NT2/D1 (cell line): Measurements from ENCODE around the gene NOL12.
A peak's percentile ranks its signal among the peaks of the same experiment; 100 is the strongest.
"Not testable (repeated sequence)": the region's sequence is repeated elsewhere in the genome, so short reads cannot be mapped to it uniquely, and the experiment has no call there.

Source experiments
- DNase-seq: peaks from one replicate; pipeline ENCODE4 v3.0.0-alpha.2; 2011; ENCODE audit warnings: low read depth, low spot score
- H3K27me3 ChIP-seq: 2 replicates; pipeline ENCODE4 v1.6.0; 2011; ENCODE audit warnings: mild to moderate bottlenecking; ENCODE audit not compliant: insufficient read length, insufficient read depth
- H3K36me3 ChIP-seq: 2 replicates; pipeline ENCODE4 v1.6.1; 2011; ENCODE audit warnings: mild to moderate bottlenecking, low read length, mixed read lengths; ENCODE audit not compliant: insufficient read depth, insufficient read length
- H3K4me1 ChIP-seq: 2 replicates; pipeline ENCODE4 v1.5.1; 2011; ENCODE audit not compliant: insufficient read depth, insufficient read length
- H3K4me3 ChIP-seq: 2 replicates; pipeline ENCODE4 v1.5.1; 2011; ENCODE audit warnings: low read depth; ENCODE audit not compliant: insufficient read length
- H3K9ac ChIP-seq: 2 replicates; pipeline ENCODE4 v1.6.0; 2011; ENCODE audit warnings: low read depth; ENCODE audit not compliant: insufficient read length
- H3K9me3 ChIP-seq: 2 replicates; pipeline ENCODE4 v1.5.1; 2011; ENCODE audit warnings: mild to moderate bottlenecking, low read length; ENCODE audit not compliant: insufficient read depth
- SUZ12 ChIP-seq: IDR thresholded peaks from 2 replicates; pipeline ENCODE4 v1.6.1; 2011; ENCODE audit not compliant: insufficient read length, insufficient read depth; ENCODE audit errors: extremely low read depth
- YY1 ChIP-seq: IDR thresholded peaks from 2 replicates; pipeline ENCODE4 v1.6.1; 2011; ENCODE audit not compliant: insufficient read length, insufficient read depth
- ZNF274 ChIP-seq: IDR thresholded peaks from 2 replicates; pipeline ENCODE4 v1.6.1; 2011; ENCODE audit warnings: mild to moderate bottlenecking, low read depth, low read length

Gene NOL12

DNA sequence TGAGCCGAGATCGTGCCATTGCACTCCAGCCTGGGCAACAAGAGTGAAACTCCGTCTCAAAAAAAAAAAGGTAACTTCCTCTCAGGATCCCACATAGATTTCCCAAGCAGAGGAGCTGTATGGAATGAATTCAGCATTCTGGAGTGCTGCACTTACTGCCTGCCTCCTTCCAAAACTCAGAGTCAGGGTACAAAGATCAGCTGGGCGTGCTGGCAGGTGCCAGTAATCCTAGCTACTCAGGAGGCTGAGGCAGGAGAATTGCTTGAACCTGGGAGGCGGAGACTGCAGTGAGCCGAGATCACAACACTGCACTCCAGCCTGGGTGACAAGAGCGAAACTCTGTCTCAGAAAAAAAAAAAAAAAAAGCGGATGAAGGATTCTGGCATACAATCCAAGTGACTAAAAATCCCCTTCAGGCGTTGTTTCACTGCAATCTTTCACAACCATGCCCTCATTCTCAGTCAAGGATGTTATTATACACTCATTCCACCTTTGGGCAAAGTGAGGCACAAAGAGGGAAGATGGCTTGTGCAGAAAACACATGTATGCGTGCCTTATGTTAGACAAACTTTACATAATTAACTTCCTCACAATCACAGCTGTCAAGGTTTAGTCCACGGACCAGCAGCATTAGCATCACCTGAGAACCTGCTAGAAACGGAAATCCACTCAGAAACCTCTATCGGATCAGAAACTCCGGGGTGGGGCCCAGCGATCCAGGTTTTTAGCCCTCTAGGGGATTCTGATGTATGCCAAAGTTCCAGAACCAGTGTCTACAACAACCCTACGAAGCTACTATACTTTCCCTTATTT lies 1.1 kb upstream of the NOL12 start:
- TF ChIP-seq ZNF274 (no peak), YY1 (no peak), SUZ12 (no peak)
- no peak for DNase-seq
- no peaks in the 10 kb centered on the region for H3K9me3 ChIP-seq
- no peaks in the 10 kb centered on the region for H3K4me1 ChIP-seq
- no peak overlapping the region for H3K9ac ChIP-seq
- no peaks in the 10 kb centered on the region for H3K27me3 ChIP-seq
- H3K36me3 ChIP-seq, result peaks cover 23% of the 10 kb centered on the region
- no peak overlapping the region for H3K4me3 ChIP-seq

DNA sequence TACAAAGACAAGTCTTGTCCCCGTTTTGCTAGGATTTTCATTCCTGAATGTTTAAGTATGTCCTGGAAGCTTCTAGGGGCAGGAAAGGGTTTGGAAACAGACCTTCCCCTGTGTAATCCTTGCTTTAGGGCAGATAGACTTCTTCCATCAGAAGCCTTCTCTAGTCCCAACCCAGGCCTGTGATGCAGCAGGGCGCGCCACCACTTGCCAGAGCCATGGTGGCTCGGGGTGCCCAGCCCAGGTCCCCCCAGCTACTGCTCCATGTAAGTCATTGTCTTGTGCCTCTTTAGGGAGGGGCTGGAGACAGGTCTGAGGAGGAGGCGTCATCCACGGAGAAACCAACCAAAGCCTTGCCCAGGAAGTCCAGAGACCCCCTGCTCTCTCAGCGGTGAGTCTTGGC lies 4.3 kb downstream of the NOL12 start:
- H3K4me1 ChIP-seq, result no peaks in the 10 kb centered on the region
- peaks cover 53% of the 10 kb centered on the region for H3K36me3 ChIP-seq
- TF ChIP-seq SUZ12, result no peak
- no peak for TF ChIP-seq YY1
- no peak for TF ChIP-seq ZNF274
- no peak overlapping the region for H3K4me3 ChIP-seq
- no peak for DNase-seq
- no peaks in the 10 kb centered on the region for H3K27me3 ChIP-seq
- H3K9ac ChIP-seq, result no peak overlapping the region
- no peaks in the 10 kb centered on the region for H3K9me3 ChIP-seq

DNA sequence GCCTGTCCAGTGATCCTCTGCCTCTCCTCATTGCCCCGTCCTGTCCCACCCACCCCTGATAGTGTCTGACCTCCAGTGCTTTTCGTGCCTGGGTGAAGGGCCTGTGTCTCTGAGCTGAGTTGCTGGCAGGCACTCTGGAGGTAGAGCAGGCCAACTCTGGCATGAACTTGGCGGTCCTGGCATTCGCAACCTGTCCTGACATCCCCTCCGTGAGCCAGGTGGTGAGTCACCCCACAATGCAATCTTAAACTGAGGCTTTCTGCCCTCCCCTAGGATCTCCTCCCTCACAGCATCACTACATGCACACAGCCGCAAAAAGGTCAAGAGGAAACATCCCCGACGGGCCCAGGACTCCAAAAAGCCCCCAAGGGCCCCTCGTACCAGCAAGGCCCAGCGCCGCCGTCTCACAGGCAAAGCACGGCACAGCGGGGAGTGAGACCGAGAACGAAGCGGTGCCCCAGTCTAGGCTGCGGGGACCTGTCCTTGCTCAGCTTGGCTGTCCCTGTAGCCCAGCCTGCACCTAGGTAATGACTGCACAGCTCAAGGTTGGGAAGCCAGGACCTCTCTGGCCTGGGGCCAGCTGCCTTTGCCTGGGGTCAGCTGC lies 4.9 kb downstream of the NOL12 start:
- Histone ChIP-seq H3K9ac (no peak overlapping the region), H3K4me1 (peaks cover 2% of the 10 kb centered on the region), H3K4me3 (no peak overlapping the region), H3K36me3 (peaks cover 53% of the 10 kb centered on the region), H3K9me3 (no peaks in the 10 kb centered on the region), H3K27me3 (no peaks in the 10 kb centered on the region)
- TF ChIP-seq ZNF274 (no peak), YY1 (no peak), SUZ12 (no peak)
- no peak for DNase-seq

DNA sequence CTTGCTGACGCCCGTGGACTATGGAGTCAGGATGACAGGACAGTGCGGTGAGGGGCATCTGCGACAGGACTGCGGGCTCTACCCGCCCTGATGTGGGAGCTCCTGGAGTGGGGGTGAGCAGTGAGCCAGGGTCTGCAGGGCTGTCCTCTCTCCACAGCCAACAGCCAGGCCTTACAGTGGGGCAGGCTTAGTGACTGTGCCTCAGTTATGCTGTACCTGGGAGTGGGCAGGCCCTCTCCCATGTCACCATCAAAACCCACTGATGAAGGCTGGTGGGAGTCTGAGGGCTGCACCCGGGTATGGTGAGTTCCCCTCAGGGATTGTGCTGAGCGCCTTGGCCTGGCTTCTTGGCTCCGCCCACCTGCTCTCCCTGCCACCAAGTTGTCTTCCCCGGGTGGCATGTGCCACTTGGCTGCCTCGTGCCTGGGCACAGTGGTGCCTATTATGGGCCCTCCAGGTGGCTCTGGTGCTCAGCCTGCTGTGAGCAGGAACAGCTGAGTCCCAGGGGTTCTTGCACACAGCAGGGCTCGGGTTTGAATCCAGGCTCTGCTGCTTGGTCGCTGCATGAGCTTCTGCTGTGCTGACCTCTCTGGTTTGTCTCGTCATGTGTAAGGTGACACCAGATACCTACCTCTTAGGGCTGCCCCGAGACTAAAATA lies 6.6 kb downstream of the NOL12 start:
- H3K4me3 ChIP-seq, result no peak overlapping the region
- no peaks in the 10 kb centered on the region for H3K27me3 ChIP-seq
- H3K9ac ChIP-seq, result no peak overlapping the region
- no peaks in the 10 kb centered on the region for H3K9me3 ChIP-seq
- peaks cover 50% of the 10 kb centered on the region for H3K36me3 ChIP-seq
- TF ChIP-seq YY1 (no peak), ZNF274 (no peak), SUZ12 (no peak)
- DNase-seq, result no peak
- peaks cover 2% of the 10 kb centered on the region for H3K4me1 ChIP-seq

DNA sequence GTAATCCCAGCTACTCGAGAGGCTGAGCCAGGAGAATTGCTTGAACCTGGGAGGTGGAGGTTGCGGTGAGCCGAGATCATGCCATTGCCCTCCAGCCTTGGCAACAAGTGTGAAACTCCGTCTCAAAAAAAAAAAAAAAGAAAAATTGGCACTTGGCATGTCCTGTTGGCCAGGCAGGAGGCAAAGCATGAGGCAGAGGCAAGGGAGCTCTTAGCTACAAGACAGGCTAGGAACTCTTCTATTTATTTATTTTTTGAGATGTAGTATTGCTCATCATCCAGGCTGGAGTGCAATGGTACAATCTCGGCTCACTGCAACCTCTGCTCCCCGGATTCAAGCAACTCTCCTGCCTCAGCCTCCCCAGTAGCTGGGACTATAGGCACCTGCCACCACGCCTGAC lies 8.0 kb downstream of the NOL12 start:
- H3K4me1 ChIP-seq, H3K27me3 ChIP-seq, H3K4me3 ChIP-seq, H3K9me3 ChIP-seq, DNase-seq, H3K9ac ChIP-seq: not testable (repeated sequence)
- H3K36me3 ChIP-seq, result peaks cover 39% of the 10 kb centered on the region

DNA sequence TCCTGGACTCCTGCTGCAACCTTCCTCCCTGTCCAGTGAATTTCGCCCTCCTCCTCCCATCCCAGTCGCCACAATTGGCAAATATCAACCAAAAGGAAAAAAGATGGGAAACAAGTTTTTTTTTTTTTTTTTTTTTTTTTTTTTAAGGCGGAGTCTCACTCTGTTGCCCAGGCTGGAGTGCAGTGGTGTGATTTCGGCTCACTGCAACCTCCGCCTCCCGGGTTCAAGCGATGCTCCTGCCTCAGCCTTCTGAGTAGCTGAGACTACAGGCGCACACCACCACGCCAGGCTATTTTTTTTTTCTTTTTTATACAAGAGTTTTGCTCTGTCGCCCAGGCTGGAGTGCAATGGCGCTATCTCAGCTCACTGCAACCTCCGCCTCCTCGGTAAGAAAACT lies 10.1 kb downstream of the NOL12 start:
- H3K4me1 ChIP-seq, H3K9me3 ChIP-seq, H3K27me3 ChIP-seq, H3K4me3 ChIP-seq, DNase-seq: not testable (repeated sequence)
- H3K9ac ChIP-seq, result peak overlapping the region; percentile 39
- H3K36me3 ChIP-seq, result peaks cover 33% of the 10 kb centered on the region

DNA sequence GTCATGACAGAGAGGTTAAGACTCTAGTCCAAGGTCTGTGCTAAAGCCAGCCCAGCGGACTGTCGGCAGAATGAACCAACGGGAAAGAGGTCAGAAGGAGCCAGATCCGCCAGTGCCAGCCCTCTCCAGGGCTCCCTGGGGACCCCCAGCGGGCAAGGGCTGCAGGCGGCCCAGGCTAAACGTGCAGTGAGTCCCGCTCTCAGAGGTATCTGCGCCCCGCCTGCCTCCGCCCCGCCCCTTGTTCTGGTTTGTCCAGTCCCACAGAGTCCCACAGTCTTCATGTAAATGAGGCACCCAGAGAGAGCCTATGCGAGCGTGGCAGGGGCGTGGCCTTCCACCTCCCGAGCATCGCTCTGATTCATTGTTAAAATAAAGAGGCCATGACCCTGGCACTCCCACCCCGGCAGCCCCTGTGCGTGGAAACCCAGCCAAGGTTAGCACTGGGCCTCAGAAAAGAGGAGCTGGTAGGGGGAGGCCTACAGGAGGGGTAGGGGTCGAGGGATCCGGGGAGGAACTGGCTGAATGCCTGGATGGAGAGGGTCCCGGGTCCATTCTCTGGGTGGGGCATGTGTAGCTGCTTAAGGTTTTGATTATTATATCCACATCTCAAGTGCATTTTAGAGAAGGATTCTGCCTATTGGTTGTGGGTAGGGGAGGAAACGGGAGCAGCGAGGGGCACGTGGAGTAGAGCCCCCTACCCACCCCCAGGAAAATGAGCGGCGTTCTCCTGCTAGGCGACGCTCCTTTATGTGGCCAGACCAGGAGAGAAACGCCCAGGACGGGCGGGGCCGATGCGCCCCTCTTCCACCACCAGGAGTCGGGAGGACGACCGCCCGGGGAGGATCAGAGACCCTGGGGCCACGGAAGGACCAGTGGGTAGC lies 10.8 kb downstream of the NOL12 start, which contains the start of gene TRIOBP:
Gene TRIOBP (plus strand): TSS at position 392 of the 881 bp plus-strand sequence. CDS start 4,318 bp downstream, outside the sequence.
- Histone ChIP-seq H3K9ac (peak within 1 kb of the TSS; percentile 52), H3K36me3 (peaks cover 31% of the 10 kb centered on the region), H3K4me1 (peaks cover 2% of the 10 kb centered on the region), H3K9me3 (no peaks in the 10 kb centered on the region), H3K27me3 (no peaks in the 10 kb centered on the region), H3K4me3 (peak within 1 kb of the TSS; percentile 50)
- peak; percentile 92 for DNase-seq
- TF ChIP-seq SUZ12, result no peak
- TF ChIP-seq YY1, result no peak
- TF ChIP-seq ZNF274, result no peak
